ENCODE results near the gene USP53. TPM values are rescaled to one million over a fixed set of nuclear protein-coding genes. Genes with fewer than 3 reads are reported as not detected.

USP53 gene
- total and polyA plus RNA-seq, 2 experiments from 2014 or later = 28.4 to 39.9 TPM

DNA sequence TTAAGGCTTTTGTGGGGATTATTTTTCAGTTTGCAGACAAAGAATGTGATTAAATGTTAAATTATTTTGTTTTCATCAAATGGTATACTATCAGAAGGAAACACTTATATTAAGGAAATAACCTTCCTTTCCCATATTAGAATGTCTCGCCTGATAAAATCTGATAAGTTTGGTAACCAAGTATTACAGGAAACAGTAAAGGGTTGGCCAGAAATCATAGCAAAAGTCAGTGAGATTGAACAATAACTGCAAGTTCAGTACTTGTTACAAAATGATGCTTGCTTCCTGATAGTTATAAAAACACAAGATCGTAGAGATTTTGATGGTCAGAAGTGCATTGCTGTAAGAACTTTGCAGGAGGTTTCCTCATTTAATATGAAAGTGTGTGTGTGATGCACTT is 68.9 kb downstream of the USP53 start:
- Histone ChIP-seq H4K20me1 (ENCODE audit: insufficient read depth, poor library complexity, severe bottlenecking) (no peaks in the 10 kb centered on the region), H3K27me3 (no peaks in the 10 kb centered on the region), H3K36me3 (replicated peaks; ENCODE audit: insufficient read depth, low read depth) (no peaks in the 10 kb centered on the region), H3K9me3 (ENCODE audit: low read depth) (no peaks in the 10 kb centered on the region), H3K9me2 (replicated peaks; ENCODE audit: insufficient read depth) (no peaks in the 10 kb centered on the region), H3K4me1 (ENCODE audit: insufficient read depth) (peaks cover 10% of the 10 kb centered on the region), H3K4me2 (no peak overlapping the region), H3K79me2 (peaks cover 12% of the 10 kb centered on the region), H3K4me3 (no peak overlapping the region), H2AFZ (no peak overlapping the region), H3K27ac (no peak overlapping the region)
- 95% methylated on average over 2 of the region's 2 CpGs for WGBS (ENCODE audit: low lambda C conversion rate, missing lambda C conversion rate)
- DNase-seq (ENCODE audit: low spot score) = no peak
- TF ChIP-seq EZH2 (IDR thresholded peaks at IDR 0.05; ENCODE audit: borderline replicate concordance) (no peak), EZH2phosphoT487 (IDR thresholded peaks at IDR 0.05; ENCODE audit: low read depth, severe bottlenecking, unreplicated experiment) (no peak)
- TF ChIP-seq, protein P1, sequence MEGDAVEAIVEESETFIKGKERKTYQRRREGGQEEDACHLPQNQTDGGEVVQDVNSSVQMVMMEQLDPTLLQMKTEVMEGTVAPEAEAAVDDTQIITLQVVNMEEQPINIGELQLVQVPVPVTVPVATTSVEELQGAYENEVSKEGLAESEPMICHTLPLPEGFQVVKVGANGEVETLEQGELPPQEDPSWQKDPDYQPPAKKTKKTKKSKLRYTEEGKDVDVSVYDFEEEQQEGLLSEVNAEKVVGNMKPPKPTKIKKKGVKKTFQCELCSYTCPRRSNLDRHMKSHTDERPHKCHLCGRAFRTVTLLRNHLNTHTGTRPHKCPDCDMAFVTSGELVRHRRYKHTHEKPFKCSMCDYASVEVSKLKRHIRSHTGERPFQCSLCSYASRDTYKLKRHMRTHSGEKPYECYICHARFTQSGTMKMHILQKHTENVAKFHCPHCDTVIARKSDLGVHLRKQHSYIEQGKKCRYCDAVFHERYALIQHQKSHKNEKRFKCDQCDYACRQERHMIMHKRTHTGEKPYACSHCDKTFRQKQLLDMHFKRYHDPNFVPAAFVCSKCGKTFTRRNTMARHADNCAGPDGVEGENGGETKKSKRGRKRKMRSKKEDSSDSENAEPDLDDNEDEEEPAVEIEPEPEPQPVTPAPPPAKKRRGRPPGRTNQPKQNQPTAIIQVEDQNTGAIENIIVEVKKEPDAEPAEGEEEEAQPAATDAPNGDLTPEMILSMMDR (IDR thresholded peaks at IDR 0.05; ENCODE audit: poor library complexity) = no peak

DNA sequence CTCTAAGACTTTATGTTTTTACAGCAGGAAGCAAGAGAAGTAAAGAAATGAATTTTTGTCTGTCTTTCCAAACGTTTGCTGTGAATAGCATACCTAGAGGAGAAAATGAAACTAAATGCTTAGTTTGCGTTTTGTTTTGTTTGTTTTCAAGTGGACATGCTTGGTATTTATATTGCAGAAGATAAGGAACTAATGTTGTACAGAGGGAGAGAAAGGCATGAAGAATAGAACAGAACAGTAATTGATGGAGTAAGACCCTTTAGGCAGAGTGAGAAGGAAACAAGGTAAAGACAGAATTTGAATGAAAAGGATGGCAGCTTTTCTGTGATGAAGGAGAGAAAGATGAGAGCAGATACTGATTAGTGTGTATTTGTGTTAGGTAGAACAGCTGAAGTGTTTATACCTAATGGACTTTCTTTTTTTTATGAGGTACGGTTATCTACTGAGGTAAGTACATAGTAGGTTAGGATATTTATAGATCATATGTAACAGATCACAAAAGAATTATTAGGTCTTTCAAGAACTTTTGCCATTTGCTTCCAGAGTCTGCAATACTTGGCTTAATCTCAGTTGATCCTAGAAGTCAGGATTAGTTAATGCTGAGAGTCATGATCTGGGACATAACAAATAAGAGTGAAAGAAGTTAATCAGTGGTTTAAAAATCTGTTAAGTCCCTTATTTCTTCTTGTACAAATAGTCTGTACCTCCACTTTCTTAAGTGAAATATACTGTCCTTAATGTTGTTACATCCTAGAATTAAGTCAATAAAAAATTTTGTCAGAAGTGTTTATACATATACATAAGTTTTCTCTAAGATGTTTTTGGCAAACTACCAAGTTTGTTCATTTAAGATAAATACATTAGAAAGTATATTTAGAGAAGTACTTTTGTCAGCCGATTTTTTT is 72.6 kb downstream of the USP53 start:
- Histone ChIP-seq H3K36me3 (replicated peaks; ENCODE audit: insufficient read depth, low read depth) (no peaks in the 10 kb centered on the region), H3K9me3 (ENCODE audit: low read depth) (no peaks in the 10 kb centered on the region), H3K9me2 (replicated peaks; ENCODE audit: insufficient read depth) (no peaks in the 10 kb centered on the region), H3K4me2 (peak overlapping the region; percentile 68), H3K4me3 (peak overlapping the region; percentile 1), H3K4me1 (ENCODE audit: insufficient read depth) (peaks cover 10% of the 10 kb centered on the region), H4K20me1 (ENCODE audit: insufficient read depth, poor library complexity, severe bottlenecking) (no peaks in the 10 kb centered on the region), H3K27ac (peak overlapping the region; percentile 11), H2AFZ (no peak overlapping the region), H3K27me3 (no peaks in the 10 kb centered on the region), H3K79me2 (peaks cover 10% of the 10 kb centered on the region)
- TF ChIP-seq, protein P1 (IDR thresholded peaks at IDR 0.05; ENCODE audit: poor library complexity) = no peak
- DNase-seq (ENCODE audit: low spot score) = peak; percentile 11
- WGBS (ENCODE audit: low lambda C conversion rate, missing lambda C conversion rate) = 25% methylated on average over 4 of the region's 4 CpGs

DNA sequence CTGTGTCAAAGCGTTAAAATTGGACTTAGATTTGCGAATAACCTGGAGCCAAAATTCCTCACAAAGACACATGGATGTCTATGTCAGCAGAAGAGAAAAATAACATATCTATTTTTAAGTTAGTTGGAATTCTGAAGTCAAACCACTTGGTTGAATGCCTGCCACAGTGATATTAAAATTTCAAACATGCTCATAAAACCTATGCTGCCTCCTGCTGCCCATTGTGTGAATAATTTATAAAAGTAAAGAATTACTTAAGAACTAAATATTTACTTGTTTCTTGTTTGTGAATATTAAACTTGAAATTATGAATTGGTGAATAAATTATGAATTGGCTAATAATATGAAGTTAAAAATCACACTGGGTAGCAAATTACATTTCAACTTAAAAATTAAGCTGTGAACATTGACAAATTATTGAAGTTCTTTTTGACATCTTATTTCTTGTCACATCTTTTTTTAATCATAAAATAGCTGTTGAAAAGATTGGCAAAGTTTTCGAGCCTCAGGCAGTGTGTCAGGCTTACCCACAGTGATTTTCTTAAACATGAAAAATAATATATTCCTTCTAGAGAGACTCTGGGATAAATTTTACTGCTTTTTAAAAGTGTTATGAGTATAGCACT is 74.0 kb downstream of the USP53 start:
- Histone ChIP-seq H3K9me2 (replicated peaks; ENCODE audit: insufficient read depth) (no peaks in the 10 kb centered on the region), H4K20me1 (ENCODE audit: insufficient read depth, poor library complexity, severe bottlenecking) (no peaks in the 10 kb centered on the region), H3K4me2 (no peak overlapping the region), H3K27me3 (no peaks in the 10 kb centered on the region), H3K9me3 (ENCODE audit: low read depth) (no peaks in the 10 kb centered on the region), H3K4me1 (ENCODE audit: insufficient read depth) (peaks cover 10% of the 10 kb centered on the region), H3K4me3 (no peak overlapping the region), H3K36me3 (replicated peaks; ENCODE audit: insufficient read depth, low read depth) (no peaks in the 10 kb centered on the region), H3K79me2 (no peaks in the 10 kb centered on the region), H3K27ac (no peak overlapping the region), H2AFZ (no peak overlapping the region)
- no peak for TF ChIP-seq EZH2 (IDR thresholded peaks at IDR 0.05; ENCODE audit: borderline replicate concordance)
- TF ChIP-seq, protein P1 (IDR thresholded peaks at IDR 0.05; ENCODE audit: poor library complexity) = peak; percentile 62
- WGBS (ENCODE audit: low lambda C conversion rate, missing lambda C conversion rate) = 82% methylated on average over 3 of the region's 3 CpGs
- DNase-seq (ENCODE audit: low spot score) = peak; percentile 64

Measured in hepatocyte (in vitro differentiated cells).